WERI-Rb-1 (cell line): Measurements from ENCODE around the gene ATP8B3.

Experiments used
- DNase-seq: peaks from one replicate; pipeline ENCODE4 v3.0.0-alpha.2; 2020
- H3K27ac ChIP-seq: fragments of 250-450 bp; sonication (Bioruptor Pico); 2 replicates; pipeline ENCODE4 v1.5.1; 2020; ENCODE audit warnings: mild to moderate bottlenecking, moderate library complexity
- H3K27me3 ChIP-seq: fragments of 250-450 bp; sonication (Bioruptor Pico); 2 replicates; pipeline ENCODE4 v1.5.1; 2021; ENCODE audit warnings: mild to moderate bottlenecking, low read depth, moderate library complexity; ENCODE audit not compliant: insufficient read depth, severe bottlenecking
- H3K36me3 ChIP-seq: fragments of 250-450 bp; sonication (Bioruptor Pico); 2 replicates; pipeline ENCODE4 v1.5.1; 2020; ENCODE audit warnings: mild to moderate bottlenecking, moderate library complexity
- H3K4me3 ChIP-seq: 2 replicates; pipeline ENCODE4 v1.5.1; 2011; ENCODE audit warnings: low read depth, mild to moderate bottlenecking, control low read depth, low read length
- H3K9me3 ChIP-seq: fragments of 250-450 bp; sonication (Bioruptor Pico); 2 replicates; pipeline ENCODE4 v1.5.1; 2021; ENCODE audit warnings: mild to moderate bottlenecking, moderate library complexity; ENCODE audit not compliant: severe bottlenecking
- CTCF ChIP-seq: IDR thresholded peaks from 2 replicates; pipeline ENCODE4 v1.5.1; 2011; ENCODE audit warnings: low read depth, mild to moderate bottlenecking, control low read depth, inconsistent platforms, low read length

ATP8B3 gene

GRCh38 chr19:1855040-1855827 is 43.2 kb upstream of the ATP8B3 start:
- Histone ChIP-seq H3K27me3 (no peaks in the 10 kb centered on the region), H3K36me3 (peaks cover 7% of the 10 kb centered on the region), H3K27ac (peak overlapping the region; percentile 96), H3K4me3 (peak overlapping the region; percentile 53), H3K9me3 (no peaks in the 10 kb centered on the region)
- DNase-seq = peak; percentile 96
- TF ChIP-seq CTCF = peak; percentile 36; the same call in 1 of the 2 replicates

GRCh38 chr19:1854542-1855039 is 42.5 kb upstream of the ATP8B3 start:
- DNase-seq = peak; percentile 85
- Histone ChIP-seq H3K27me3 (no peaks in the 10 kb centered on the region), H3K4me3 (peak overlapping the region; percentile 53), H3K36me3 (peaks cover 7% of the 10 kb centered on the region), H3K9me3 (no peaks in the 10 kb centered on the region), H3K27ac (peak overlapping the region; percentile 96)
- TF ChIP-seq CTCF = no peak

GRCh38 chr19:1854039-1854541 is 42.0 kb upstream of the ATP8B3 start:
- H3K36me3 ChIP-seq = peaks cover 7% of the 10 kb centered on the region
- no peak for DNase-seq
- H3K27ac ChIP-seq = peak overlapping the region; percentile 96
- peak overlapping the region; percentile 53 for H3K4me3 ChIP-seq
- H3K9me3 ChIP-seq = no peaks in the 10 kb centered on the region
- no peak for TF ChIP-seq CTCF
- H3K27me3 ChIP-seq = no peaks in the 10 kb centered on the region

- peak; percentile 88 for DNase-seq
- Histone ChIP-seq H3K4me3 (peak overlapping the region; percentile 53), H3K36me3 (peaks cover 7% of the 10 kb centered on the region), H3K27ac (peak overlapping the region; percentile 96), H3K9me3 (no peaks in the 10 kb centered on the region), H3K27me3 (no peaks in the 10 kb centered on the region)
- TF ChIP-seq CTCF = peak; percentile 97
Observed at GRCh38 chr19:1853295-1854038, 41.4 kb upstream of the ATP8B3 start.

- no peak overlapping the region for H3K4me3 ChIP-seq
- no peak for DNase-seq
- H3K27ac ChIP-seq = peak overlapping the region; percentile 96
- peaks cover 10% of the 10 kb centered on the region for H3K36me3 ChIP-seq
- no peaks in the 10 kb centered on the region for H3K27me3 ChIP-seq
- H3K9me3 ChIP-seq = no peaks in the 10 kb centered on the region
- TF ChIP-seq CTCF = no peak
Observed at GRCh38 chr19:1852581-1853128, 40.6 kb upstream of the ATP8B3 start.
